ENCODE data around the gene C1orf74.

C1orf74 gene

DNA sequence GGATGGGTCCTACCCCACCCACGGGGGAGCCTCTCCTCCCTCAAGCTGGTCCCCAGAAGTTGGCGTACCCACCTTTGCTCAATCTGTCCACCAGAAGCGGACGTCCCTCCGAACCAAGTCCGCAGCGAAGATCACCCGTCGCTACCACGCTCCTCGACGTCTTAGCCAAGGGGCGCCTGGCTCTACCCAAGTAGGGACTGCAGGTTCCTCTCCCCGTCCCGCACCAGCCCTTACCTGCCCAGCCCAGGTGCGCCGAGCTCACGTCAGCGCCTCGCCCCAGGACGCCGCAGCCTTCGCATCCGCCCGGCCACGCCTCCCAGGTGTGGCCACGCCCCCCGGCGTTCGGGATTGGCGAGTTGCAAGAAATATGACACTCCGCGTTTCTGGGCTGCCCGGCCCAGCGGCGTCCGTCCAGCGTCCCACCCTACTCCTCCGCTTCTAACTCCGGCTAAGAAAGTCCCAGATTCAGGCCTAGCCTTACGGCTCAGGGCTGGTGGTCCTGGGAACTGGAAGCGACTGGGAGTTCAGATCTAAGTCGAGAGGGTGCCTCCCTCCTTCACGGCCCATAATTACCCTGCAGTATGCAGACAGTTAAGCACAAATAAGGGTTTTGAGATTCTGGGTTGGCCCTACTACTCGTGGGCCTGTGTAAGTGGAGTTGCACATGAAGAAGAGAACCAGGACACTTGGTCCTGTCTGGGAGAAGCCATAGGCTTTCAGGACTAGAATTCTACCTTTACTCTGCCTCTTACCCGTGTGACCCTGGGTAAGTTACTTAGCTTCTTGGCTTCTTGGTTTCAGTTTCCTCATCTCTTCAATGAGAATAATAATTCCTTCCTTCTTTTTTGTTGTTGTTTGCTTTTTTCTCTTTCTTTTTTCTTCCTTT is 21.8 kb upstream of the C1orf74 start, which contains the start of gene IRF6:
TSS of gene IRF6 (minus strand) at position 268 of the 886 bp plus-strand sequence. CDS start 4,729 bp downstream, outside the sequence.
- ATAC-seq = no peak
- TF ChIP-seq ZNF70 (CRISPR knock-in tag; IDR thresholded peaks at IDR 0.05) = no peak
- no peak for TF ChIP-seq ZC3H10 (CRISPR knock-in tag; IDR thresholded peaks at IDR 0.05)
- TF ChIP-seq CREB5 (CRISPR knock-in tag; IDR thresholded peaks at IDR 0.05; ENCODE audit: low read depth) = no peak
- TF ChIP-seq BACH2 (CRISPR knock-in tag; IDR thresholded peaks at IDR 0.05; ENCODE audit: borderline replicate concordance) = no peak
- TF ChIP-seq ZFP30 (CRISPR knock-in tag; IDR thresholded peaks at IDR 0.05) = no peak
- no peak for TF ChIP-seq ZNF565 (CRISPR knock-in tag; conservative IDR thresholded peaks at IDR 0.05; ENCODE audit: low read depth)
- TF ChIP-seq, protein P1, sequence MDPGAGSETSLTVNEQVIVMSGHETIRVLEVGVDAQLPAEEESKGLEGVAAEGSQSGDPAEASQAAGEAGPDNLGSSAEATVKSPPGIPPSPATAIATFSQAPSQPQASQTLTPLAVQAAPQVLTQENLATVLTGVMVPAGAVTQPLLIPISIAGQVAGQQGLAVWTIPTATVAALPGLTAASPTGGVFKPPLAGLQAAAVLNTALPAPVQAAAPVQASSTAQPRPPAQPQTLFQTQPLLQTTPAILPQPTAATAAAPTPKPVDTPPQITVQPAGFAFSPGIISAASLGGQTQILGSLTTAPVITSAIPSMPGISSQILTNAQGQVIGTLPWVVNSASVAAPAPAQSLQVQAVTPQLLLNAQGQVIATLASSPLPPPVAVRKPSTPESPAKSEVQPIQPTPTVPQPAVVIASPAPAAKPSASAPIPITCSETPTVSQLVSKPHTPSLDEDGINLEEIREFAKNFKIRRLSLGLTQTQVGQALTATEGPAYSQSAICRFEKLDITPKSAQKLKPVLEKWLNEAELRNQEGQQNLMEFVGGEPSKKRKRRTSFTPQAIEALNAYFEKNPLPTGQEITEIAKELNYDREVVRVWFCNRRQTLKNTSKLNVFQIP (CRISPR knock-in tag; IDR thresholded peaks at IDR 0.05; ENCODE audit: borderline replicate concordance, low read depth) = no peak
- TF ChIP-seq ZNF8 (CRISPR knock-in tag; IDR thresholded peaks at IDR 0.05) = no peak
- TF ChIP-seq, protein P2, sequence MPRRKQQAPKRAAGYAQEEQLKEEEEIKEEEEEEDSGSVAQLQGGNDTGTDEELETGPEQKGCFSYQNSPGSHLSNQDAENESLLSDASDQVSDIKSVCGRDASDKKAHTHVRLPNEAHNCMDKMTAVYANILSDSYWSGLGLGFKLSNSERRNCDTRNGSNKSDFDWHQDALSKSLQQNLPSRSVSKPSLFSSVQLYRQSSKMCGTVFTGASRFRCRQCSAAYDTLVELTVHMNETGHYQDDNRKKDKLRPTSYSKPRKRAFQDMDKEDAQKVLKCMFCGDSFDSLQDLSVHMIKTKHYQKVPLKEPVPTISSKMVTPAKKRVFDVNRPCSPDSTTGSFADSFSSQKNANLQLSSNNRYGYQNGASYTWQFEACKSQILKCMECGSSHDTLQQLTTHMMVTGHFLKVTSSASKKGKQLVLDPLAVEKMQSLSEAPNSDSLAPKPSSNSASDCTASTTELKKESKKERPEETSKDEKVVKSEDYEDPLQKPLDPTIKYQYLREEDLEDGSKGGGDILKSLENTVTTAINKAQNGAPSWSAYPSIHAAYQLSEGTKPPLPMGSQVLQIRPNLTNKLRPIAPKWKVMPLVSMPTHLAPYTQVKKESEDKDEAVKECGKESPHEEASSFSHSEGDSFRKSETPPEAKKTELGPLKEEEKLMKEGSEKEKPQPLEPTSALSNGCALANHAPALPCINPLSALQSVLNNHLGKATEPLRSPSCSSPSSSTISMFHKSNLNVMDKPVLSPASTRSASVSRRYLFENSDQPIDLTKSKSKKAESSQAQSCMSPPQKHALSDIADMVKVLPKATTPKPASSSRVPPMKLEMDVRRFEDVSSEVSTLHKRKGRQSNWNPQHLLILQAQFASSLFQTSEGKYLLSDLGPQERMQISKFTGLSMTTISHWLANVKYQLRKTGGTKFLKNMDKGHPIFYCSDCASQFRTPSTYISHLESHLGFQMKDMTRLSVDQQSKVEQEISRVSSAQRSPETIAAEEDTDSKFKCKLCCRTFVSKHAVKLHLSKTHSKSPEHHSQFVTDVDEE (CRISPR knock-in tag; IDR thresholded peaks at IDR 0.05) = no peak
- TF ChIP-seq PPARA (CRISPR knock-in tag; IDR thresholded peaks at IDR 0.05; ENCODE audit: borderline replicate concordance) = no peak
- no peak for TF ChIP-seq GLIS3 (CRISPR knock-in tag; IDR thresholded peaks at IDR 0.05)
- no peak for TF ChIP-seq TCF4 (CRISPR knock-in tag; IDR thresholded peaks at IDR 0.05; ENCODE audit: borderline replicate concordance)
- TF ChIP-seq ZFP3 (CRISPR knock-in tag; IDR thresholded peaks at IDR 0.05) = no peak
- TF ChIP-seq ESRRG (CRISPR knock-in tag; IDR thresholded peaks at IDR 0.05) = no peak
- TF ChIP-seq CSDC2 (CRISPR knock-in tag; IDR thresholded peaks at IDR 0.05) = no peak

DNA sequence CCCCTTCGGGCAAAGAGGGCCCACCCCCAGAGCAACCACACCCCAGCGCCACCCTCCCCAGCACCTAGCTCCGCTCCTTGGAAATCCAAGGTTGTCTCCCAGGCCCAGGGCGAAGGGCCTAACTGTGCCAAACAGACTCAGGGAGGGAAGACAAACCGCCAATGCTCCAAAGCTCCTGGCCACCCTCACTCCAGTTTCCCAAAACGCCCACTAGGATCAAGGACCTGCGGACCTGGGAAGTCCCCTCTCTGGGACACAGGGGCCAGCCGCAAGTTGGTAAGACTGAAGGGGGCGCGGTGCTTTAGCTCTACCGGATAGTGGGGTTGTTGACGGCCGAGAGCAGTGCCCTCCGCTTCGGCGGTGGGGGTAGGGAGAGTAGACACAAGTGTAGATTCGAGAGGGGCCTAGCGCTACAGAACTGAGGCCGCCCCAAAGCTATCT is 21.0 kb upstream of the C1orf74 start:
- no peak for ATAC-seq
- TF ChIP-seq OSR1 (CRISPR knock-in tag; IDR thresholded peaks at IDR 0.05) (no peak), ZNF565 (CRISPR knock-in tag; conservative IDR thresholded peaks at IDR 0.05; ENCODE audit: low read depth) (no peak)

DNA sequence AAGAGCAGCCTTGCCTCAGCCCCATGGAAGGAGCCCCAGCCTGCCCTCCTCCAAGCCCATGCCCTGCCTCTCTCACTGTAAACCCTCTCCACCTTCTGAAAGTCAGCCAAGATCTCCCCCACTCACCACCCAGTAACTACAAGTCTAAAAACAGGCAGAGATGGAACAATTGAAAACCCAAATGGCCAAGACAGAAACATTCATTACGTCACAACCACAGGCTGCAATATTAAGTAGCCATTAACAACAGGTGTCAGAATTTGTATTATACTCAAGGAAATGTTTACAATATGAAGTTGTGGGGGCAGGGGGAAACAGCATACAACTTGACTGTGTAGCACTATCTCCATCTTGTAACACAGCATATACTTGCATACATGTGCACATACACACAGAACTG is 19.2 kb upstream of the C1orf74 start:
- no peak for ATAC-seq
- TF ChIP-seq ZC3H10 (CRISPR knock-in tag; IDR thresholded peaks at IDR 0.05) = no peak
- no peak for TF ChIP-seq PATZ1 (CRISPR knock-in tag; IDR thresholded peaks at IDR 0.05; ENCODE audit: borderline replicate concordance)
- TF ChIP-seq PPARA (CRISPR knock-in tag; IDR thresholded peaks at IDR 0.05; ENCODE audit: borderline replicate concordance) = no peak
- TF ChIP-seq CSDC2 (CRISPR knock-in tag; IDR thresholded peaks at IDR 0.05) = no peak
- TF ChIP-seq ARNTL (CRISPR knock-in tag; IDR thresholded peaks at IDR 0.05; ENCODE audit: borderline replicate concordance, low read depth) = no peak
- no peak for TF ChIP-seq TOX (CRISPR knock-in tag; IDR thresholded peaks at IDR 0.05; ENCODE audit: borderline replicate concordance)

GRCh38 chr1:209802780-209803152 is 18.4 kb upstream of the C1orf74 start:
- no peak for ATAC-seq
- TF ChIP-seq TOX (CRISPR knock-in tag; IDR thresholded peaks at IDR 0.05; ENCODE audit: borderline replicate concordance) (no peak), ZC3H10 (CRISPR knock-in tag; IDR thresholded peaks at IDR 0.05) (no peak), PPARA (CRISPR knock-in tag; IDR thresholded peaks at IDR 0.05; ENCODE audit: borderline replicate concordance) (no peak), OSR1 (CRISPR knock-in tag; IDR thresholded peaks at IDR 0.05) (no peak), BACH2 (CRISPR knock-in tag; IDR thresholded peaks at IDR 0.05; ENCODE audit: borderline replicate concordance) (no peak), ARNTL (CRISPR knock-in tag; IDR thresholded peaks at IDR 0.05; ENCODE audit: borderline replicate concordance, low read depth) (no peak), SNAI2 (CRISPR knock-in tag; IDR thresholded peaks at IDR 0.05) (no peak), ISL1 (CRISPR knock-in tag; IDR thresholded peaks at IDR 0.05) (no peak)
- TF ChIP-seq, protein P2 (CRISPR knock-in tag; IDR thresholded peaks at IDR 0.05) = no peak

Data from SK-N-SH treated with all-trans-retinoic acid at 6 μM for 48 hours (cell line).